ENCODE results near the gene SERBP1.

The SERBP1 gene

DNA sequence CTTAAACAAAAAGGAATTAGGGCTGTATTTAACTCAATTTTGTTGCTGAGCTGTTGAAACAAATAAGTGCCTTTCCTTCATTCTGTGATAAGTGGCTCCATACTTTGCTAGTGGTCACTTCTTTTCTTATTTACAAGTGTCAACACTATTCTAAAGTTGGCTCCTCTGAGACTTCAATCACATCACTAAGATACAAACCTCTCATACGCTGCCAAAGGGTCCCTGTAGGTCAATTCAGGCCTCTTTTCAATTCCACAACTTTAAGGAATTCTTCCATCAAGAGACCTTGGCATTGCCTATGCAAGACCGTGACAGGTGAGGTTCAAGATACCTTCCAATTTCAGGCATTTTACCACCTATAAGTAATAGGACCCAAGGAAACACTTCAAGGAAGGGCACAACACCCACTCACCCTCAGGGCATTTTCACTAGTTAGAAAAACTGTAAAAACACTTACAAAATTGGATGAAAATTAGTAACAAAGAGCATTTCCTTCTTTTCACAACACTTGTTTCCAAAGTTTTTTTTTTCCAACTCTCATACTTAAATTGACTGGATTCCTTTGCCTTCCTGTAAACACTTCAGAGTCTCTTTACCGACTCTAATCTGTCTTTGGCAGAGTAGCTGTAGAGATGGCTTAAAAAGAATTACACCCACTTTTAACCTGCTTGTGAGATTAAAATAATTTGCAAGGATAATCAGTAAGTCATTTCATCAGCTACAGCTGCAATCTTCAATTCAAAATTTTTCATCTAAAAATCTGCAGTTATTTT, 24.5 kb downstream of the SERBP1 start:
- DNase-seq = no peak

DNA sequence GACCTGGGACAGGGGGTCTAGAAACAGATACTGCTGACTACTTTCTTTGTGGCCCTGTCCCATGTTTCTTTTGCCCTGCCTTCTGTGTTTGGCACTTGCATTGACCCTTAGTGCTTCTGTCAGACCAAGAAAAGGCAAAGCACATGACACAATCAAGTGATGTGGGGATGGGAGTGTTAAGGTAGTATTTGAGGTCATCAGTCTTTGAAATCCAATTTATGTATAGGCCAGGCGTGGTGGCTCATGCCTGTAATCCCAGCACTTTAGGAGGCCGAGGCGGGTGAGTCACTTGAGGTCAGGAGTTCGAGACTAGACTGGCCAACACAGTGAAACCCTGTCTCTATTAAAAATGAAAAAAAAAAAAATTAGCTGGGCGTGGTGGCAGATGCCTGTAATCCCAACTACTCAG, 26.0 kb downstream of the SERBP1 start:
- peak; percentile 42 for DNase-seq

DNA sequence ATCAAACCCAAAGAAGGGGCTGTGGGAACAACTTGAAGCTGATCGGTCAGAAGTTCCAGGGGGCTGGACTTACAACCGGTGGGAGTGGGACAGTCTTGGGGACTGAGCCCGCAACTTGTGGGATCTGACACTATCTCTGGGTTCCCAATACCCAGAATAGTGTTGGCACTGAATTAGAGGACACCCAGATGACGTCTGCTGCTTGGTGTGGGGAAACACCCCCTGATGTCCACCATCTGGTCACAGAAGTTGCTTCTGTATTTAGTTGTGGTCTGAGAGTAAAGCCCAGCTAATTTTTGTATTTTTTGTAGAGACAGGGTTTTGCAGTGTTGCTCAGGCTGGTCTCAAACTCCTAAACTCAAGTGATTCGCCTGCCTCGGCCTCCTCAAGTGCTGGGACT, 28.8 kb downstream of the SERBP1 start:
- DNase-seq = no peak

DNA sequence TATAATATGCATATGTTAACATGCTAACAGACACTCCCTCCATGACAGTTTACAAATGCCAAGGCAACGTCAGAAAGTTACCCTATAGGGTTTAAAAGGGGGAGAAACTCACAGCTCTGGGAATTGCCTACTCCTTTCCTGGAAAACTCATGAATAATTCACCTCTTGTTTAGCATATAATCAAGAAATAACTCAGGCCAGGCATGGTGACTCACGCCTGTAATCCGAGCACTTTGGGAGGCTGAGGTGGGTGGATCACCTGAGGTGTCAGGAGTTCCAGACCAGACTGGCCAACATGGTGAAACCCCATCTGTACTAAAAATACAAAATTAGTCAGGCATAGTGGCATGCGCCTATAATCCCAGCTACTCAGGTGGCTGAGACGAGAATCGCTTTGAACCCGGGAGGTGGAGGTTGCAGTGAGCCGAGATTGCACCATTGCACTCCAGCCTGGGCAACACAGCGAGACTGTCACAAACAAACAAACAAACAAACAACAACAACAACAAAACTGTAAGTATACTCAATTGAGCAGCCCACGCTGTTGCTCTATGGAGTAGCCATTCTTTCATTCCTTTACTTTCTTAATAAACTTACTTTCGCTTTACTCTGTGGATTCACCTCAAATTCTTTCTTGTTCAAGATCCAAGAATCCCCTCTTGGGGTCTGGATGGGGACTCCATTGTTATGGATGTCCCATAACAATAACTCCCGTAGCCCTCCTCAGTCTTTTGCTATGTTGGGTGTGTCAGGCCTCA, 30.0 kb downstream of the SERBP1 start:
- peak; percentile 55 for DNase-seq

DNA sequence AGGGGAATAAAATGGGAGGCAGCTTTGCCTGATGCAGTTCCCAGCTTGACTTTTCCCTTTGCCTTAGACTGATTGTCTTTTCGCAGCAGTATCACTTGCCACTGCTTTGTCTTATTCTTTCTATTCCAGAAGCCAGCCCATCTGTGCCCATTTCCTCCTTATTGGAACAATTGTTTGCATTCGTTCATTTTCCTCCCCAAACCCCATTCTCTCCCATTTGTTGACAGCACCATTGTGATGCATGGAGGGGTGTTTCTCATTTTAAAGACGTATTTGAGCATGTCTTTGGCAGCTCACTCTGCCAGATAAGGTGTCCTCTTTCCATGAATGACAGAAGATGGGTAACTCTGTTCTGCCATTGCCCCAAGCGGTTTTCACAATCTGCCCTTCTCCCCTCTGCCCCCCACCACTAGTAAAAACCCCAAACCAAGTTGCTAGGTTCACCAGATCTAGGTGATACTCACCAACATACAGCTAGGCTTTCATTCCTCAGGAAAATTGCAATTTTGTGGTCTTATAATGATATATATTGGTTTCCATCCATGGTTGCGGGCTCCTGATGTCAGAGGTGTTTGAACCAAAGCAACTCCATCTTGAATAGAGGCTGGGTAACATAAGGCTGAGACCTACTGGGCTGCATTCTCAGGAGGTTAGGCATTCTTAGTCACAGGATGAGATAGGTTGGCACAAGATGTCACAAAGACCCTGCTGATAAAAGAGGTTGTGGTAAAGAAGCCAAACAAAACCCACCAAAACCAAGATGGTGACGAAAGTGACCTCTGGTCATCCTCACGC, 30.8 kb downstream of the SERBP1 start:
- no peak for DNase-seq

DNA sequence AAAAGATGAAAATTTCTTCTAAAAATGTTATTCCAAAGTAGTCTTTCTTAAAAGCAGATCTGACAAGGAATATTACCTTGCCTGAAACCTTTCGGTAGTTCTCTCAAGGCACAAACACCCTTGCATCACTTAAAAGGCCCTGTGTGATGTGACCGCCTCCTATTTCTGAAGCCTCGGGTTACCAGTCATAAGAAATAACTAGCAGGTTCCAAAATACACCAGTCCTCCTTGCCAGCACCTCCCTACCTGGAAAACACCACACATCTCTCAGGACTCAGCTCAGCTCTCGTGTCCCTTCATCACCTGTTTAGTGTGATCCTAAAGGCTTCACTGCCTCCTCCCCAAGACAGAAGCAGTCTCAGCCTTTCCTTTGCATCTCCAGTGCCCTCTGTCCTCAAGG, 35.7 kb downstream of the SERBP1 start:
- no peak for DNase-seq

GRCh38 chr1:67393737-67394136, 36.5 kb downstream of the SERBP1 start:
- no peak for DNase-seq

DNA sequence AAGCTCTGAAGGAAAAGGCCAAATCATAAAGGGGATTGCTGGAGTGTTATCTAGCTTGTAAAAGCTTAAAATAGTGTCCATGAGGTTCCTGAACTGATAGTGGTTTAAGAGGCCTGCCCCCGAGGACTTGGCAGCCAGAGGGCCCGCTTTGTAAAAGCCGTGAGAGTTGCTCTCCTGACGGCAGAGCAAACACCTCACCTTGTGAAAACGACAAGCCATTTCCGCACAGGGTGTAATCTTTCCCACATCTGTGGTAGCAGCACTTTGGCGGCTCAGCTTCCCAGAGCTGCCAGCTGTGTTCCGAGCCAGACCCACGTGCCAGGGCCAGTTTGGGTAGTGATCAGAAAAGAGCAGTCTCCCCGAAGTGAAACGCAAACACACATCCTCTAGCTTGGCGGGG, 37.0 kb downstream of the SERBP1 start:
- DNase-seq = no peak

DNA sequence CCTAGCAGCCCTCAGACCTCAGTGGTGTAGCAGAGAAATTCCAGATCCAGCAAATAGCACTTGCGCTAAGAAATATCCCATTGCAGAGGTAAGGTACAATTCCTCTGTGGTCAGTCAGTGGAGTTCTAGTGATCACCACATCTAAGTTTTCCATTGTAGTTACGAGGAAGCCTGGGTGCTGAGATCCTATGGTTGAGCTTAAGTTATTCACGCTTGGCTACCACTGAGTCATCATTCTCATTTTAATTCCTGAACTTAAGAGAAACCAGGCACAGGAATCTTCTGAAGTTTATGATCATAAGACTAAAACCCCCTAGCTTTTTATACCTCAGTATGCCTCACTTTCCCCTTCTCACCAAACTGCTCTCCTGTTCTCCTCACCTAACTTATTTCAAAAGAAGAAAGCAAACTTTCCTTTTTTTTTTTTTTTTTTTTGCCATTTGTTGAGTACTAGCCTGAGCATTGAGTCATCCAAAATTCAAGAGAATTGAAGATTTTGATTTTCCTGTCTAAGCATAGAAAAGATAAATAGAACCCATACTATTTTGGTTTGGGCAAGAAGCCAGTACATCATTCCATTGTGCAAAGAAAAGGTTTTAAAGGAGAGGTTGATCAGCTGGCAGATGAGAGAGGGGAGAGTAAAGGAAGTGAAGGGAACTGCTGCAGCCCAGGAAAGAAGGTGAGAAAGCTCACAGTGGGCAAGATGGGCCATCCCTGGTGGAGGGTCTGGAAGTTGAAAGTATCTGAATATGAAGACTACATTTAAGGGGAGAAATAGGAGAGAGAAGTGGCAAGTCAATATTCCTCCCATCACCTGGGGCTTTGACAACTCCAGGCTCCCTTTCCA, 39.9 kb downstream of the SERBP1 start:
- DNase-seq = peak; percentile 87

DNA sequence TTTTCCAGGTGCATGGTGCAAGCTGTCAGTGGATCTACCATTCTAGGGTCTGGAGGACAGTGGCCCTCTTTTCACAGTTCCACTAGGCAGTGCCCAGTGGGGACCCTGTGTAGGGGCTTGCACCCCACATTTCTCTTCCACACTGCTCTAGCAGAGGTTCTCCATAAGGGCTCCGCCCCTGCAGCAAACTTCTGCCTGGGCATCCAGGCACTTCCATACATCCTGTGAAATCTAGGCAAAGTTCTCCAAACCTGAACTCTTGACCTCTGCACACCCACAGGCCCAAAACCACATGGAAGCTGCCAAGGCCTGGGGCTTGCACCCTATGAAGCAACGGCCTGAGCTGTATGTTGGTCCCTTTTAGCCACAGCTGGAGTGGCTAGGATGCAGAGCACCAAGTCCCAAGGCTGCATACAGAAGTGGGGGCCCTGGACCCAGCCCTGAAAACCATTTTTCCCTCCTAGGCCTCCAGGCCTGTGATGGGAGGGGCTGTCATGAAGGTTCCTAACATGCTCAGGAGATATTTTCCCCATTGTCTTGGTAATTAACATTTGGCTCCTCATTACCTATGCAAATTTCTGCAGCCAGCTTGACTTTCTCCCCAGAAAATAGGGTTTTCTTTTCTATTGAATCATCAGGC, 46.1 kb downstream of the SERBP1 start:
- DNase-seq = no peak

DNA sequence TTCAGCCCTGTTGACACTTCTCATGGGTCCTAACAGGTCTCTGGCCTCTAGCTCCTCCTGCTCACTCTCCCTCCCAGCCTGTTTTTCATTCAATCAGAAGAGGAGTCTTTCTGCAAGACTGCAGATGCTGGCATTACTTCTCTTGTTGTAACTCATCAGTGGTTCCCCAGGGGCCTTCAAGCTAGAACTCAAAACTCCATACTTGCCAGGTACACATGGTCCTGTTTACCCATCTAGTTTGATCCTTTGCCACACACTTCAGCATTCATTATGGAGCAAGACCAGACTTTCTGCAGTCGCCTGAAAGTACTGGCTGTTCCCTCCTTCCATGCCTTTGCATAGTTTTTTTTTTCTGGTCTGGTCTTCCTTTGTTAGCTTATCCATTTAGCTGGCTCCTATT, 47.9 kb downstream of the SERBP1 start:
- no peak for DNase-seq

DNA sequence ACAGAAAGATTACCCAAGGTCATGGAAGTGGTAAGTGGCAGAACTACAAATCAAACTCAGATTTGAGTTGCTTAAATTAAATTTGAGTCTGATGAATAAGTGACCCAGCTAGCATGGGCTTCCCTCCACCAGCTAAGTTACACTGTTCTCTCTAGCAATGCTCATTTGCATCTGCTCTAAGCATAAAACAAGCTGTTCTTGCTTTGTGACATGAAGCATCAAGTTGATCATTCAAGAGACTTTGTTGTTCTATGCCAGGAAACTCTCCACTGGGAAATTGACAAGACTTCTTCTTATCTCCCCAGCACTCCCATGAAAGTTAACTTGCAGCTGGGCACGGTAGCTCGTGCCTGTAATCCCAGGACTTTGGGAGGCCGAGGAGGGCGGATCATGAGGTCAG, 49.0 kb downstream of the SERBP1 start:
- DNase-seq = no peak

GRCh38 chr1:67377253-67377652, 52.9 kb downstream of the SERBP1 start:
- DNase-seq = no peak

DNA sequence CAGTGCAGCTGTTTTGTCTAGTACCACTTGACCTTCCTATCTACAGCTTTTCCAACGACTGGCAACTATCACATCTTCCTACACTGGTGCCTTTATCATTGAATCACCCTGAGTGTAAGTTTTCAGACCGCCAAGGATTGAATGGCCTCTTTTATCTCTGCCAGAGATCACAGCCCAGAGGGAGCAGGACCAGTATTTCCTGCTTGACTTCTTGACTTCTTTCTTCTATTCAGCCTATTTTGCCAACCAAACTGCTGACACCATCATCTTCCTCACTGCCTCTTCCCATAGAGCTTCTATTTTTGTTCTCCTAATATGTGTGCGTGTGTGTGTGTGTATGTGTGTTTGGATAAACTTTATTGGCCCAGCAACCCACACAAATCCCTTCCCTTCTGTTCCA, 53.8 kb downstream of the SERBP1 start:
- no peak for DNase-seq

DNA sequence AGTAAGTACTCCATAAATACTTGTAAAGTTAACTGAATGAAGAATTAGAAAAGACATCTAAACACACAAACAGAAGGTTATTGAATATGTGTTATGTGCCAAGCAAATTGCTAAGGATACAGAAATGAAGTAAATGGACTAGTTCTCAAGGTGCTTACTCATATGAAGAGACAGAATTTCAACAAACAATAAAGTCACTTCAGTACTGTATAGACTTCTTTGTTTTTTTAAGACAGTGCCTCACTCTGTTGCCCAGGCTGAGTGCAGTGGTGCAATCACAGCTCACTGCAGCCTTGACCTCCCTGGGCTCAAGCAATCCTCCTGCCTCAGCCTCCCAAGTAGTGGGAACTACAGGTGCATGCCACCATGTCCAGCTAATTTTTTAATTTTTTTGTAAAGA, 57.3 kb downstream of the SERBP1 start:
- no peak for DNase-seq

GRCh38 chr1:67372136-67372535, 58.1 kb downstream of the SERBP1 start:
- no peak for DNase-seq

DNA sequence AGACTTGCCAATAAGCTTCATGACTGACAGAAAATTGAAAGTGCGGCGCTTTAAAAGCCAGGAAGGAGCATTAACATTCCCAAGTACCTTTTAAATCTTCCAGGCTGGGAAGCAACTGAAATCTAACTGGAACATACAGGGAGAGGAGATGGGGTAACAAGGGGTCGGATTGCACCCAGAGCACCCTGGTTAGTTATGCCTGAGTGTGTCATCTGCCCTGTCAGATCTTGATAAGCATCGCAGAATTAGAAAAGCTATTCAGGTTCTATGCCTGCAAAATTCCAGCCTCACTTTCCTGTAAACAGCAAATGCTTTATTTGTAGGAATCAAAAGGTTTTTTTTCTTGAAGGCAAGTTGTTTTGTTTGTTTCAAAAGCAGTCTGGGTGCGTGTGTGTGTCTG, 58.5 kb downstream of the SERBP1 start:
- DNase-seq = no peak

DNA sequence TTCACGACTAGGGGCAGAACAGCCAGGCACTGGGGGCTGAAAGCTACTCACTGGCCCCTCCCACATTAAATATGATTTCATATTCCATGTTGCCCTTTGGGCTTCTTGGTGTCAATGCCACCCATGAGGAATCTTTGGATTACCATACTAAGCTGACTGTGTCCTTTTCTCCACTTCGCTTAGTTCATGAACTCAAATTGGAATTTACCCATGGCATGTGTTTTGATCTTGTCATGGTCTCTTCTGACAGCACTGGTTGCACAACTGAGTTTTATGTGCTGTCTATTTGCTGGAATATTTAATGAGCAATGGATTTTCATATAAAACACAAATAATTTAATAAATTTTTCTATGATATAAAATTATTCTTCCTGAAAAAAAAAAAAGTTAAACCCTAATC, 59.2 kb downstream of the SERBP1 start:
- DNase-seq = no peak

DNA sequence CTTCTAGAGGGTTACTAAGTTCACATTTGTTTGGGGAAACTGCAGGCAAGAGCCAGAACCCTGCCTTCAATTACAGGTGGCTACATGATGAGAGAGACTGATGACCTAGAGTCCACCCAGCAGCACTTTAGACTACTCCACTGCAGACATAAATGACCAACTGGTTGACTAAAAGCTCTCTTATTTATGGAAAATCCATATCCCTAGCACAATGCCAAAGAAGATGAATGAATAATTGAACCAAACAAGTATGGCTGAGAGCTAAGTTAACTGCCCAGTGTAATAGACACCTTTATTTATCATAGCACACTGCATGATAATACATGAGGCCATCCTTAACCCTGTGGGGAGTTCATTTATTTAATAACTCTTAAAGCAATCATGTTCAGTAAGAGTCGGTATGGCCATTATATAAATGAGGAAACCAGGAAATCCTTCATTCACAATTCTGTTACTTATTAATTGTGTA, 62.1 kb downstream of the SERBP1 start:
- no peak for DNase-seq

DNA sequence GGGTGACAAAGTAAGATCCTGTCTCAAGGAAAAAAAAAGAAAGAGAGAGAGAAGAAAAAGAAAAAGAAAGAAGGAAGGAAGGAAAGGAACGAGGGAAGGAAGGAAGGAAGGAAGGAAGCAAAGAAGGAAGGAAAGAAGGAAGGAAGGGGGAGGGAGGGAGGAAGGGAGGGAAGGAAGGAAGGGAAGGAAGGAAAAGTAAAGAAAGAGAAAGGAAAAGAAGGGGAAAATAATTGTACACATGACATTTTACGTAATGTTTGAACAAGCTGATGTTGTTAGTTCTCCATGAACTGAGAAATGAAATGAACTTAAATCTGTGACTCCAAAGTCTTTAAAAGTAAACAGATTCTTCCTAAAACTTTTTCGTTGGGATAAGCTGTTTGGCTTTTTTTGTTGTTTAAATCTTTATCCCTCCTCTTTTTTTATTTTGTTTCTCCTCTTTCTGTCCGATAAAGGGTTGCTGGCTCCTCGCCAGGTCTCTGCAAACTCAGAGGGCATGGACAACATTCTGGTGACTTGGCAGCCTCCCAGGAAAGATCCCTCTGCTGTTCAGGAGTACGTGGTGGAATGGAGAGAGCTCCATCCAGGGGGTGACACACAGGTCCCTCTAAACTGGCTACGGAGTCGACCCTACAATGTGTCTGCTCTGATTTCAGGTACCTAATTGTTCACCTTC, 62.7 kb downstream of the SERBP1 start:
- DNase-seq = peak; percentile 23

GRCh38 chr1:67361641-67362040, 68.6 kb downstream of the SERBP1 start:
- no peak for DNase-seq

- no peak for DNase-seq
Observed at GRCh38 chr1:67359592-67359991, 70.6 kb downstream of the SERBP1 start.
